ENCODE measurements around the gene SLC2A4.
"Not testable (repeated sequence)": the region's sequence is repeated elsewhere in the genome, so short reads cannot be mapped to it uniquely, and the experiment has no call there.

- TF ChIP-seq POLR2AphosphoS5 (IDR thresholded peaks at IDR 0.05; ENCODE audit: insufficient read depth in 1 of 2, low read depth in 1 of 2); CTCF (IDR thresholded peaks at IDR 0.05); POLR2A (IDR thresholded peaks at IDR 0.05): not testable (repeated sequence)
Observed at GRCh38 chr17:7243838-7244237, 37.7 kb upstream of the SLC2A4 start.
